HG03064 (cell line): ENCODE results near the gene PLAGL1.

Experiments used
- ATAC-seq: cut with Tn5 transposase; IDR thresholded peaks from one replicate; pipeline ENCODE4 v1.9.1; 2021; ENCODE audit warnings: low read depth; ENCODE audit not compliant: unreplicated experiment

Gene PLAGL1

DNA sequence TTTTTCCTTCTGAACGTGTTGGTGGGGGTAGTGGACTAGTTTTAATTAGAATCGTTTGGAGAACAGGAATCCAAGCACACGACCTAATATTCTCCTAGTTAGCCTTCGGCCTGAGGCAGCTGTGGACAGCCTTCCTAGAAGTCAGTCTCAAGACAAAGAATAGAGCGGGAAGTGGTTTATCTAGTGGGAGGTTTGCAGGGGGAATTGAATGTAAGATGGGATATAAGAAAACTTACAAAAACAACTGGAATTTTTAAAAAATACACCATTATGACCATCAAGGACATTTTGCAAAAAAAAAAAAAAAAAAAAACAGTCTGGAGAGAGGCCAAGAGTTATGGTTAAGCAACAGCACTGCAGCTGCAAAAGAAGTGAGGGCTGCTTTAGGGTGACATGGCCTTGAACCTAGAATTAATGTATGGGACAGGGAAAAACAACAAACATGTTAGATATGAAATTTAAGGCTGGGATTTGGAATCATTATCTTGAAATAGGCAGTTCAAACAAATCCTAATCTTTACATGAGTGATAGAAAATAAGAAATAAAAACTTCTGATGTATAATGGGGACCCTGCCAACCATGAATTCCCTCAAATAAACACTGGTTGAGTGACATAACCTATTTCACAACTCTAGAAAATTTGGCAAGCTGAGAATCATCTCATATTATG lies 40.2 kb downstream of the PLAGL1 start:
- no peak for ATAC-seq

DNA sequence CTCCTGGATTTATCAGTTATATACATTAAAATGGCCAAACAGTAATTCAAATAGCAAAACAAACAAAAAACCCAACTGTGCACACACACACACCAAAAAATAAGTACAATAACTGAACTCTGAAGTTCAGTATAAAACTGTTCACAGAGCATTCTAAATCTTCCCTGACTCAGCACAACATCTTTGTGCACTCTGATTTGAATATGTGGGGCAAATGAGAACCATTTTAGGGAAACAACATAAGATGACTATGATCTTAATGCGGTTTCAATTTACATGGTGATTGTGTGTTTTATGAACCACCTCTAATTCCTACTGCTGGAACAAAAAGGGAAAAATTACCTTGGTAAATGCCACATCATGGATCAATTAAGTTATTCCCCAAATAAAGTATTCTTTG lies 41.7 kb downstream of the PLAGL1 start:
- ATAC-seq: no peak

GRCh38 chr6:143965503-143966171 lies 42.4 kb downstream of the PLAGL1 start:
- no peak for ATAC-seq

- no peak for ATAC-seq
Measured at GRCh38 chr6:143964674-143965081, 43.4 kb downstream of the PLAGL1 start.

DNA sequence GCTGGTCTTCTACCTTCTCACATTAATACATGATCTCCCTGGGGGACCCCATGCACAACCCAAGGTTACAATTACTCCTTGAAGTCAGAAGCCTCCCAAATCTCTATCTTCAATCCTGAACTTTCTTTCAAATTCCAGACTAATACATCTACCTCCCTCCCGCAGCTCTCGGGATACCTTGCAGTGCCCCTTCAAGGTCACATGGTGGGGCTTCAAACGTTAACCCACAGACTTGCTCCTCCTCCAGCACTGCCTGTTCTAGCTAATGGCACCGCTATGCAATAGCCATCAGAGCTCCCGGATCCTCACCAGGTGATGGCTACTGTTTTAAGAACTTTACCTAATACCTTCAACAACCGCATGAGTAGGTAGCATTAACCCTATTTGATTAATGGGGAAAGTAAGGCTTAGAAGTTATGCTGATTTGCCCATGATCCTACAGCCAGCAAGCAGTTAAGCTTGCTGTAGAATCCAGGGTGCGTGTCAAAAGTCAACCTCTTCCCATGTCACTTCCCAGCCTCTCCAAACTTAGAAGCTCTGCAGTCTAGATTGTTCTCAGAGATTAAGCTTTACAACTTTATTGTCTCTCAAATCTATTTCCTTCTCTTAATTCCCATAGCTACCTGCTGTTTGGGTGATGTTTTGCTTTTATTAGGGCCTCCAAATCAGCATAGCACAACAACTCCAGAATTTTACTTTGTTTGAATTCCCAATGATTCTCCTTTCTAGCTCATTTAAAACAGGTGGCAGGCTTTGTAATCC lies 44.7 kb downstream of the PLAGL1 start:
- ATAC-seq: no peak

DNA sequence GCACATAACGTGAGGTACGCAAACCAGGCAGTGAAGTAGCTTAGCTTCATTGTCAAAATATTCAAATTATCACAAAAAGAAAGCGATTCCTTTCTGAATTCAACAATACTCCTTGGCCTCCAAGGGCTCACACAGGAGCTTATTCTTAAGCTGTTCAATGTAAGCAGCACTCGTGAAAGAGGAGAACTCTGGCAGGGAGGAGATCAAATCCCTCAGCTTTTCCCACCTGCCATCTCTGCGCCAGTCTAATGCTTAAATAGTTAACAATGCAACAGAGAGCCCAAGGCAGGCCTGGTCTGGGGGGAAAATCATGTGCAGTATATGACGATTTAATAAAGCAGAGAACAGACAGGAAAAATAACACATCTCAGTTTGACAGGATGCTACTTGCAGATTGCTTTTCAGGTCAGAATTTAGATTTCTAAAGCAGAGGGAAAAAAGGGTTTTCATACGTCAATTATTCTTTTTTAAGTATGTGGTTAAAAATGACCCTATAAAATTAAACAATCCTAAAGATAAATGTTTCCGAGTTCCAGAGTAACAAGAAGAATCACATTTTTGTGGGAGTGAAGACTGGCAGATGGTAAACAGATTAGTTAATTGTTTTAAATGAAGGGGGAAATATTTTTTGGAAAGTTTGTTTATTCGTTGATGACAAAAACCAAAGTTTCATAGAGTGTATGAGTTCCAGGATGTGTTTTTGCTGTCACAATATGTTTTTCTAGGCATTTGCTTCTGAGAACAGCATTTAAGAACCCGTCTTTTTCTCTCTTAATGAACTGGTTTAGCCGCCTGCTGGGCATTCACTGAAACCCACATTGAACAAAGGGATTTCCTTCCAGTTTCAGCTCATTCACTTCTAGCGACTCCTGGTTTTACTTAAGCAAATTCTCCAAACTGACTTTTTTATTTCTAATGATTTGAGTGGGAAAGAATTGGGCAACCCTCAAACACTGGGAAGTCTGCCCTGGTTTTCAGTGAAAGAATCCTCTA lies 45.9 kb downstream of the PLAGL1 start:
- no peak for ATAC-seq

DNA sequence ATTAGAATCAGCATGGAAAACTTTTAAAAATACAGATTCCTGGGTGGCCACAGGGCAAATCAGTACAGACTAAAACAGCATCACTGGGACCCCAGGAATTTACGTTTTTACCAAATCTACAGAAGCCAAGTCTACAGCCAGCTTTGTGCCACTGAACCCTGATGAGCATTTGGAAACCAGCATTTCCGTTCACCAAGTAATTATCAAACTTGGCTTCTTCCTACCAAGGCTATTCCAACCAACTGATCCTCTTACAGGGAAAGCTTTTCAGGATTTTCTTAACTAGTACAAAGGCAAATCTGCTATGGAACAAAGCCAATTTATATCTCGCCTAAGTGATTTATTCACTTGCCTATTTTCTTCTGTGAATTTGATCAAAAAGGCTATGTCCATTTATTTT lies 47.0 kb downstream of the PLAGL1 start:
- no peak for ATAC-seq

DNA sequence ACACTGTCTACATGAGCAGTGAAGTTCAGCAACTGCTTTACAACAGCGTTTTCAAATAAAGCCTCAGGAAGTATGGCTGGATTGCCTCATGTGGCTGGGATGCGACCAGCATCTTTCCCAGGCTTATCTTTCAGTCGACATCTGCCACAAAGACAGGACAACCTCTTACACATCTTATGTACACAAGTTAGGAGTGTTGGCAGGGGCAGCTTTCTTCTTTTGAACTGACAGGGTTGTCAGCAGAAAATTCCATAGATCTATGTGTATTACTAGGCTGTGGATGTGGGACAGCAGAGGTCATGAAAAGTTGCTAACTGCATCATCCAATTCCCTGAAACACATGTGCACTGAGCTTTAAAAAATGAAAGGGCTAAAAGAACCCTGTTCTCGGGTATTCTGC lies 48.1 kb downstream of the PLAGL1 start:
- no peak for ATAC-seq

- ATAC-seq: no peak
Measured at GRCh38 chr6:143958839-143959399, 49.1 kb downstream of the PLAGL1 start.

- no peak for ATAC-seq
Measured at GRCh38 chr6:143957679-143958274, 50.3 kb downstream of the PLAGL1 start.

DNA sequence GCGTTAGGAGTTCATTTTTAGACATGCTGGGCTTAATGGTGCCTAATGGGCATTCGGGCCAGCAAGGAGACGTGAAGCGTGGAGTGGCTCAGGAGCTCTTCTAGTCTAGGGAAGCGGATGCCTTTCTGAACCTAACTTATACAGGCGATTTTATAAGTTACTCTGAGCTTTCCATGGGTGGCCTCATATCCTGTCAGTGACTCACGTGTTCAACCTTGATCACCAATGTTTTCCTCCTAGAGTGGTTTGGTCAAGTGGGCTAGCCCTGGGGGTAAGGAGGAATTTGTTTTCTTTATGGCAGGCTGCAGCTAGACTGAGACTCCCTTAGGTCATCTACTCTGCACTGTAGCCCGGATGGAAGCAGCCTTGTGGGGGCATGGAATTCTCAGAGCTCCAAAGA lies 52.1 kb downstream of the PLAGL1 start:
- no peak for ATAC-seq

GRCh38 chr6:143953922-143954321 lies 54.1 kb downstream of the PLAGL1 start:
- ATAC-seq: no peak

DNA sequence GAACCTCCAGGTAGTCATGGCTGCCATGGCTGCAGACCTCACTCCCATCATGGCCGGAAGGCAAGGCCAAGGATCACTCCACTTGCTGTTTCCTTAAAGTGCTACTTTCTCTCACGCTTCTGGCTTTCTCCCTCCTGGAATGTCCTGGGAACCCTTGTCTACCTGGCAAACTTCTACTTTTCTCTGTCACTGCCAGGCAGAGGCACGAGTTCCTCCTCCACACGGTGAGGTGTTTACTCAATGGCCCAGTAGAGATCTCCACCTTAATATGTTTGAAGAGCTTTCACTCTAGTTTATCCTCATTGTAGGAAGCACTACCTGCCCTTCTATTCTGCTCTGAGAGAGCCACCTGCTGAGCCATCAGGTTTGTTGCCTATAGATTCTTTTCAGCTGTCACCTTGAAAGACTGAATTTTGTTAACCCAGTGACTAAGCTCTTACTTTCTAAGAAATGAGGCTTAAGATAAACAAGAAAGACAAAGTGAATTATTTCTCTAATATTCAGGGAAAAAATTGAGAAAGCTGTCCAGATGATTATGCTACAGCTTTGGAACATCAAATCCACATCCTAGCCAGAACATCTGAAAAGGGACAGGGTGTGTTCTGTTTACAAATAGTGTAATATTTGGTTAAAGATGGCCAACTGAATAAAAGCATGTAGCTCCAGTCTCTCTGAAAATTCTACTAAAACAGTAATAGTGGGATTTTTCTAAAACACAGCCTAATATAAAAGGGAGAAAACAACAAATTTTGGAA lies 54.9 kb downstream of the PLAGL1 start:
- no peak for ATAC-seq

DNA sequence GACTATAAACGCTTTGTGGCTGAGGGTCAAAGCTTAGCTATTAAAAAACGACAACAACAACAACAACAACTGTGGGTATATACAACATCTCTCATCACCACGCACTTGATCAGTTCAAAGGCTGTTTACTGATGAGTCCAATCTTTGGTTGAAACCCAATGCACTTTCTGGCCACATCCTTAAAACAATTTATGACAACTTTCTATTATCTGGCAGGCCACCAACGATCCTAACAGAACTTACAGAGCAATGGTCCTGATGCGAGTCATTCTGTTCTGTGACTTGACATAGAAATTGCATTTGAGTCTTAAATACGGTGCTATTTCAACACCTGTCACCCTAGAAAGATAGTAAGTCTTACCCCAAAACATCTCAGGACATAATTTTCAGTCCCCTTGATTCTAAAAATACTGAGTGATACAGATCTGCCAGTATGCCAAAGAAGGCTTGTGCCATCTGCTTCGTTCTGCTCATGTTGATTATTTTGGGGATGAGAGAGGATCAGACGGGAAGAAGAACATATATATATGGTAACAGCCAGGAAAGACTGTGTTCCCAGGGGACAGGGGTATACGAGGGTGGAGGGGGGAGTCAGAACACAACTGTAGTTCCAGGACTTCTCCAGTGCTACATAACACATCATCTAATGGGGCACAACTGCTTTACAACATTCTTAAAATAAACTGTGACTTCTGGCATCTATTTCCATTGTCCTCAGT lies 55.8 kb downstream of the PLAGL1 start:
- ATAC-seq: no peak

- no peak for ATAC-seq
Measured at GRCh38 chr6:143950875-143951274, 57.2 kb downstream of the PLAGL1 start.

DNA sequence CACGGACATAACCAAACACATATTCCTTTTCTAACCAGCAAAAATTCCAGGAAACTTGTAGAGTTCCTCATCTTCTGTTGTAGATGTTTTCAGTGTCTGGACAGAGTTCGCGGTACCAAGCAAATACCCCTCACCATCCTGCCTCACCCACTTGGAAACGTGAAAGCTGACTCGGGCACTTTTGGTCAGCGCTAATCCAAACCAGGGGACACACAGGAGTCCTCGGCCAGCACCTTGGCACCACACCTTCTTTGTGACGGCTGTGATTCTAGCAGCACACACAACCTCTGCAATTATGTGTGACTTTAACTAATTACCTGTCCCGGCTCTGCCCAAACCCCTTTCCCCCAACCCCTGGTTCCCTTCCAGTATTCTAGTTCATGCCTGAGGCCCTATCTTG lies 58.1 kb downstream of the PLAGL1 start:
- no peak for ATAC-seq

GRCh38 chr6:143949535-143949934 lies 58.5 kb downstream of the PLAGL1 start:
- no peak for ATAC-seq

GRCh38 chr6:143948208-143948607 lies 59.9 kb downstream of the PLAGL1 start:
- no peak for ATAC-seq
